HEK293 (cell line): ENCODE measurements around the gene CD47.

Experiments
- CTCF ChIA-PET: fragments of 350-600 bp; formaldehyde crosslinking; extraction: SDS; loops from one replicate; lab custom pipeline; 2021; ENCODE audit warnings: antibody characterized with exemption; lab: Yijun Ruan, JAX
- POLR2A ChIA-PET: fragments of 300-600 bp; formaldehyde crosslinking; extraction: SDS; loops from one replicate; lab custom pipeline; 2020; ENCODE audit warnings: antibody characterized with exemption, inconsistent platforms; lab: Yijun Ruan, JAX
- H3K27ac ChIP-seq: fragments of 200-500 bp; sonication (Bioruptor generic); 2 replicates; pipeline ENCODE4 v1.5.1; 2014; ENCODE audit warnings: low read depth, low read length, control low read depth, inconsistent platforms; ENCODE audit errors: extremely low read depth
- H3K36me3 ChIP-seq, 2 experiments: fragments of 200-500 bp in 1 of 2; sonication (Bioruptor generic) in 1 of 2; 1 replicate in 1 of 2; 2 replicates in 1 of 2; pipeline ENCODE4 v1.5.1; 2014 to 2017; ENCODE audit warnings: inconsistent platforms in 2 of 2, low read length in 2 of 2; ENCODE audit not compliant: control insufficient read depth in 2 of 2, insufficient read depth in 1 of 2
- H3K4me1 ChIP-seq: fragments of 200-500 bp; sonication (Bioruptor generic); 2 replicates; pipeline ENCODE4 v1.5.1; 2014; ENCODE audit warnings: mild to moderate bottlenecking, low read length, inconsistent platforms; ENCODE audit not compliant: control insufficient read depth, insufficient read depth
- H3K4me3 ChIP-seq: 2 replicates; pipeline ENCODE4 v1.5.1; 2011; ENCODE audit warnings: low read depth, mild to moderate bottlenecking, control low read depth, low read length, moderate library complexity
- H3K9me3 ChIP-seq: fragments of 200-500 bp; sonication (Bioruptor generic); 2 replicates; pipeline ENCODE4 v1.5.1; 2014; ENCODE audit warnings: low read depth, low read length, inconsistent platforms; ENCODE audit not compliant: control insufficient read depth, insufficient read depth
- HOXC10 ChIP-seq: sonication (generic); formaldehyde crosslinking; IDR thresholded peaks from 2 replicates; pipeline ENCODE4 v1.8.1; 2023; ENCODE audit warnings: mild to moderate bottlenecking, missing genetic modification reagents
- PRDM6 ChIP-seq: fragments of 450-650 bp; formaldehyde crosslinking; IDR thresholded peaks from 2 replicates; pipeline ENCODE4 v1.5.1; 2017; ENCODE audit warnings: missing biosample characterization, missing genetic modification characterization
- SP3 ChIP-seq: fragments of 450-650 bp; formaldehyde crosslinking; IDR thresholded peaks from 2 replicates; pipeline ENCODE4 v1.5.1; 2016; ENCODE audit warnings: missing biosample characterization, missing genetic modification characterization
- YY1 ChIP-seq: fragments of 450-650 bp; formaldehyde crosslinking; IDR thresholded peaks from 2 replicates; pipeline ENCODE4 v1.5.1; 2018; ENCODE audit warnings: missing biosample characterization, missing genetic modification characterization
- ZNF10 ChIP-seq: fragments of 450-650 bp; formaldehyde crosslinking; IDR thresholded peaks from 2 replicates; pipeline ENCODE4 v1.5.1; 2017; ENCODE audit warnings: missing biosample characterization, missing genetic modification characterization
- ZNF138 ChIP-seq: fragments of 450-650 bp; formaldehyde crosslinking; IDR thresholded peaks from 2 replicates; pipeline ENCODE4 v1.5.1; 2016; ENCODE audit warnings: missing biosample characterization, missing genetic modification characterization, borderline replicate concordance
- ZNF146 ChIP-seq: fragments of 450-650 bp; formaldehyde crosslinking; IDR thresholded peaks from 2 replicates; pipeline ENCODE4 v1.5.1; 2016; ENCODE audit warnings: missing biosample characterization, missing genetic modification characterization
- ZNF184 ChIP-seq: fragments of 450-650 bp; IDR thresholded peaks from 2 replicates; pipeline ENCODE4 v1.5.1; 2018; ENCODE audit warnings: missing biosample characterization, mild to moderate bottlenecking, missing genetic modification characterization
- ZNF23 ChIP-seq: fragments of 450-650 bp; formaldehyde crosslinking; IDR thresholded peaks from 2 replicates; pipeline ENCODE4 v1.5.1; 2016; ENCODE audit warnings: missing biosample characterization, missing genetic modification characterization, borderline replicate concordance
- ZNF26 ChIP-seq: fragments of 450-650 bp; formaldehyde crosslinking; IDR thresholded peaks from 2 replicates; pipeline ENCODE4 v1.5.1; 2016; ENCODE audit warnings: missing biosample characterization, missing genetic modification characterization
- ZNF354C ChIP-seq: fragments of 450-650 bp; formaldehyde crosslinking; IDR thresholded peaks from 2 replicates; pipeline ENCODE4 v1.5.1; 2016; ENCODE audit warnings: missing biosample characterization, missing genetic modification characterization, low read depth, borderline replicate concordance
- ZNF391 ChIP-seq: fragments of 450-650 bp; formaldehyde crosslinking; IDR thresholded peaks from 2 replicates; pipeline ENCODE4 v1.5.1; 2016; ENCODE audit warnings: low read depth, missing biosample characterization, missing genetic modification characterization, borderline replicate concordance
- ZNF513 ChIP-seq: fragments of 450-650 bp; IDR thresholded peaks from 2 replicates; pipeline ENCODE4 v1.5.1; 2018; ENCODE audit warnings: missing biosample characterization, missing genetic modification characterization
- ZNF76 ChIP-seq: fragments of 450-650 bp; formaldehyde crosslinking; IDR thresholded peaks from 2 replicates; pipeline ENCODE4; 2016; ENCODE audit warnings: low read depth, missing biosample characterization, missing genetic modification characterization, borderline replicate concordance
- ZNF768 ChIP-seq: fragments of 450-650 bp; formaldehyde crosslinking; IDR thresholded peaks from 2 replicates; pipeline ENCODE4 v1.5.1; 2018; ENCODE audit warnings: missing biosample characterization, mild to moderate bottlenecking, missing genetic modification characterization
- ZNF785 ChIP-seq: fragments of 450-650 bp; formaldehyde crosslinking; IDR thresholded peaks from 2 replicates; pipeline ENCODE4 v1.5.1; 2016; ENCODE audit warnings: missing biosample characterization, missing genetic modification characterization
- ZSCAN16 ChIP-seq: fragments of 450-650 bp; formaldehyde crosslinking; IDR thresholded peaks from 2 replicates; pipeline ENCODE4 v1.5.1; 2016; ENCODE audit warnings: missing biosample characterization, missing genetic modification characterization
- TF ChIP-seq, protein P1 (sequence below): fragments of 450-650 bp; formaldehyde crosslinking; IDR thresholded peaks from 2 replicates; pipeline ENCODE4 v1.5.1; 2016; ENCODE audit warnings: missing biosample characterization, missing genetic modification characterization, borderline replicate concordance
- TF ChIP-seq, protein P2 (sequence below): fragments of 450-650 bp; formaldehyde crosslinking; IDR thresholded peaks from 2 replicates; pipeline ENCODE4 v1.5.1; 2016; ENCODE audit warnings: missing biosample characterization, missing genetic modification characterization, low read depth
- TF ChIP-seq, protein P3 (sequence below): fragments of 450-650 bp; formaldehyde crosslinking; IDR thresholded peaks from 2 replicates; pipeline ENCODE4 v1.5.1; 2016; ENCODE audit warnings: missing biosample characterization, missing genetic modification characterization

Gene CD47

DNA sequence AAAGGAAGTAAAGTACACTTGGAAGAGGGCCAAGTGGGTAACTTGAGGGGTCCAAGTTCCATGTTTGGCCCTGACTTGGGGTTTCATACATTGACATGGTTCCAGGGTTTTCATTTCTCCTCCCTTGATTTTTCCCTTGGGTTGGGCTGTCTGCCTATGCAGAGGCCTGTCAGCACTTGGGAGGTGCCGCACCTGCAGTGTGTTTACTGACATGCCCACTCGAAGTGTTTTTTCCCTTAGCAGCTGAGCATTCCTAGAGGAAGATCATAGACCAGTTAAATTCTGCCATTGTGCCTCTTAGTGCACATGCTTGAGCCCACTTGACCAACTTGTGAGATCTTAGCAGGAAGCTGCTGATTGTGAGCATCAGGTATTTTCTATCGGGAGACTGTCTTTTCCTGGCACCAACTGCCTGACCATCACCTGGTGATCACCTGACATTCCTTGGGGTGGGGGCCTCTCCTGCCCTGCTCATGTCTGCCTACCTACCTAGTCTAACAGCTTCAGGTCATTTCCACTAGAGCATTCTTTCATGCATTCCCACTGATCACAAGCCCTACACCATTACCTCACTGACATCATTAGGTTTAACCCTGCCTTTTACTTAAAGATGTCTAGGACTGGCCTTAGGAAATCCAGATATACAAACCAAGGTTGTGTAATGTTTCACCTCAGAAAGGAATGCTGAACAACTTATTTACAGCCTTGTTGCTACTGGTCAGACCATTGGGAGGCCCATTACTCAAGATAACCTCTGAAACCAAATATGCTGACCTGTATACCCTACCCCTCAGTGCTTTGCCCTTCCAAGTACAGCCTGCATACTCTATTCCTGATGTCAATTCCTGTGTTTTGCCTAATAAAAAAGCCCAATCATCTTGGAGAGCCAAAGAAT, 68.3 kb downstream of the CD47 start:
- H3K36me3 ChIP-seq: no peaks in the 10 kb centered on the region
- POLR2A ChIA-PET: no interaction called here
- no peaks in the 10 kb centered on the region for H3K9me3 ChIP-seq
- TF ChIP-seq, protein P1, sequence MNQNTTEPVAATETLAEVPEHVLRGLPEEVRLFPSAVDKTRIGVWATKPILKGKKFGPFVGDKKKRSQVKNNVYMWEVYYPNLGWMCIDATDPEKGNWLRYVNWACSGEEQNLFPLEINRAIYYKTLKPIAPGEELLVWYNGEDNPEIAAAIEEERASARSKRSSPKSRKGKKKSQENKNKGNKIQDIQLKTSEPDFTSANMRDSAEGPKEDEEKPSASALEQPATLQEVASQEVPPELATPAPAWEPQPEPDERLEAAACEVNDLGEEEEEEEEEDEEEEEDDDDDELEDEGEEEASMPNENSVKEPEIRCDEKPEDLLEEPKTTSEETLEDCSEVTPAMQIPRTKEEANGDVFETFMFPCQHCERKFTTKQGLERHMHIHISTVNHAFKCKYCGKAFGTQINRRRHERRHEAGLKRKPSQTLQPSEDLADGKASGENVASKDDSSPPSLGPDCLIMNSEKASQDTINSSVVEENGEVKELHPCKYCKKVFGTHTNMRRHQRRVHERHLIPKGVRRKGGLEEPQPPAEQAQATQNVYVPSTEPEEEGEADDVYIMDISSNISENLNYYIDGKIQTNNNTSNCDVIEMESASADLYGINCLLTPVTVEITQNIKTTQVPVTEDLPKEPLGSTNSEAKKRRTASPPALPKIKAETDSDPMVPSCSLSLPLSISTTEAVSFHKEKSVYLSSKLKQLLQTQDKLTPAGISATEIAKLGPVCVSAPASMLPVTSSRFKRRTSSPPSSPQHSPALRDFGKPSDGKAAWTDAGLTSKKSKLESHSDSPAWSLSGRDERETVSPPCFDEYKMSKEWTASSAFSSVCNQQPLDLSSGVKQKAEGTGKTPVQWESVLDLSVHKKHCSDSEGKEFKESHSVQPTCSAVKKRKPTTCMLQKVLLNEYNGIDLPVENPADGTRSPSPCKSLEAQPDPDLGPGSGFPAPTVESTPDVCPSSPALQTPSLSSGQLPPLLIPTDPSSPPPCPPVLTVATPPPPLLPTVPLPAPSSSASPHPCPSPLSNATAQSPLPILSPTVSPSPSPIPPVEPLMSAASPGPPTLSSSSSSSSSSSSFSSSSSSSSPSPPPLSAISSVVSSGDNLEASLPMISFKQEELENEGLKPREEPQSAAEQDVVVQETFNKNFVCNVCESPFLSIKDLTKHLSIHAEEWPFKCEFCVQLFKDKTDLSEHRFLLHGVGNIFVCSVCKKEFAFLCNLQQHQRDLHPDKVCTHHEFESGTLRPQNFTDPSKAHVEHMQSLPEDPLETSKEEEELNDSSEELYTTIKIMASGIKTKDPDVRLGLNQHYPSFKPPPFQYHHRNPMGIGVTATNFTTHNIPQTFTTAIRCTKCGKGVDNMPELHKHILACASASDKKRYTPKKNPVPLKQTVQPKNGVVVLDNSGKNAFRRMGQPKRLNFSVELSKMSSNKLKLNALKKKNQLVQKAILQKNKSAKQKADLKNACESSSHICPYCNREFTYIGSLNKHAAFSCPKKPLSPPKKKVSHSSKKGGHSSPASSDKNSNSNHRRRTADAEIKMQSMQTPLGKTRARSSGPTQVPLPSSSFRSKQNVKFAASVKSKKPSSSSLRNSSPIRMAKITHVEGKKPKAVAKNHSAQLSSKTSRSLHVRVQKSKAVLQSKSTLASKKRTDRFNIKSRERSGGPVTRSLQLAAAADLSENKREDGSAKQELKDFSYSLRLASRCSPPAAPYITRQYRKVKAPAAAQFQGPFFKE (tag by site-specific recombination): no peak
- TF ChIP-seq ZNF10 (tag by site-specific recombination) (no peak), ZNF391 (tag by site-specific recombination) (no peak), ZSCAN16 (no peak), ZNF184 (tag by site-specific recombination) (no peak), SP3 (tag by site-specific recombination) (no peak)
- TF ChIP-seq, protein P2, sequence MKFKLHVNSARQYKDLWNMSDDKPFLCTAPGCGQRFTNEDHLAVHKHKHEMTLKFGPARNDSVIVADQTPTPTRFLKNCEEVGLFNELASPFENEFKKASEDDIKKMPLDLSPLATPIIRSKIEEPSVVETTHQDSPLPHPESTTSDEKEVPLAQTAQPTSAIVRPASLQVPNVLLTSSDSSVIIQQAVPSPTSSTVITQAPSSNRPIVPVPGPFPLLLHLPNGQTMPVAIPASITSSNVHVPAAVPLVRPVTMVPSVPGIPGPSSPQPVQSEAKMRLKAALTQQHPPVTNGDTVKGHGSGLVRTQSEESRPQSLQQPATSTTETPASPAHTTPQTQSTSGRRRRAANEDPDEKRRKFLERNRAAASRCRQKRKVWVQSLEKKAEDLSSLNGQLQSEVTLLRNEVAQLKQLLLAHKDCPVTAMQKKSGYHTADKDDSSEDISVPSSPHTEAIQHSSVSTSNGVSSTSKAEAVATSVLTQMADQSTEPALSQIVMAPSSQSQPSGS (tag by site-specific recombination): no peak
- TF ChIP-seq, all 188 proteins: peak for 0
- H3K4me1 ChIP-seq: no peaks in the 10 kb centered on the region
- no peak overlapping the region for H3K4me3 ChIP-seq
- CTCF ChIA-PET: no interaction called here
- H3K27ac ChIP-seq: no peak overlapping the region

GRCh38 chr3:108021533-108021932, 69.3 kb downstream of the CD47 start:
- no peaks in the 10 kb centered on the region for H3K9me3 ChIP-seq
- CTCF ChIA-PET: no interaction called here
- H3K4me1 ChIP-seq: no peaks in the 10 kb centered on the region
- POLR2A ChIA-PET: no interaction called here
- no peak overlapping the region for H3K27ac ChIP-seq
- no peaks in the 10 kb centered on the region for H3K36me3 ChIP-seq
- H3K4me3 ChIP-seq: no peak overlapping the region
- TF ChIP-seq, protein P3, sequence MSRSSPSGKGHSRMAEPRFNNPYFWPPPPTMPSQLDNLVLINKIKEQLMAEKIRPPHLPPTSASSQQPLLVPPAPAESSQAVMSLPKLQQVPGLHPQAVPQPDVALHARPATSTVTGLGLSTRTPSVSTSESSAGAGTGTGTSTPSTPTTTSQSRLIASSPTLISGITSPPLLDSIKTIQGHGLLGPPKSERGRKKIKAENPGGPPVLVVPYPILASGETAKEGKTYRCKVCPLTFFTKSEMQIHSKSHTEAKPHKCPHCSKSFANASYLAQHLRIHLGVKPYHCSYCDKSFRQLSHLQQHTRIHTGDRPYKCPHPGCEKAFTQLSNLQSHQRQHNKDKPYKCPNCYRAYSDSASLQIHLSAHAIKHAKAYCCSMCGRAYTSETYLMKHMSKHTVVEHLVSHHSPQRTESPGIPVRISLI (tag by site-specific recombination): no peak
- TF ChIP-seq ZNF76: no peak
- TF ChIP-seq ZNF513 (tag by site-specific recombination): no peak
- TF ChIP-seq ZNF26 (tag by site-specific recombination): no peak
- no peak for TF ChIP-seq HOXC10 (CRISPR knock-in tag)
- no peak for TF ChIP-seq ZNF146 (tag by site-specific recombination)
- no peak for TF ChIP-seq ZNF23 (tag by site-specific recombination)
- no peak for TF ChIP-seq PRDM6
- no peak for TF ChIP-seq YY1 (tag by site-specific recombination)
- TF ChIP-seq ZNF138 (tag by site-specific recombination): no peak
- no peak for TF ChIP-seq ZNF785
- no peak for TF ChIP-seq ZNF354C (tag by site-specific recombination)
- no peak for TF ChIP-seq ZNF768 (tag by site-specific recombination)
